ENCODE results near the gene MYORG.

Gene MYORG

GRCh38 chr9:34376596-34377403 lies at the start of gene MYORG:
MYORG (minus strand) TSS chr9:34376898; CDS start chr9:34372943, 3,955 bp downstream.
- DNase-seq (ENCODE audit: low read depth in 3 of 3) = peak; percentile 93 to 96 (median 96)

DNA sequence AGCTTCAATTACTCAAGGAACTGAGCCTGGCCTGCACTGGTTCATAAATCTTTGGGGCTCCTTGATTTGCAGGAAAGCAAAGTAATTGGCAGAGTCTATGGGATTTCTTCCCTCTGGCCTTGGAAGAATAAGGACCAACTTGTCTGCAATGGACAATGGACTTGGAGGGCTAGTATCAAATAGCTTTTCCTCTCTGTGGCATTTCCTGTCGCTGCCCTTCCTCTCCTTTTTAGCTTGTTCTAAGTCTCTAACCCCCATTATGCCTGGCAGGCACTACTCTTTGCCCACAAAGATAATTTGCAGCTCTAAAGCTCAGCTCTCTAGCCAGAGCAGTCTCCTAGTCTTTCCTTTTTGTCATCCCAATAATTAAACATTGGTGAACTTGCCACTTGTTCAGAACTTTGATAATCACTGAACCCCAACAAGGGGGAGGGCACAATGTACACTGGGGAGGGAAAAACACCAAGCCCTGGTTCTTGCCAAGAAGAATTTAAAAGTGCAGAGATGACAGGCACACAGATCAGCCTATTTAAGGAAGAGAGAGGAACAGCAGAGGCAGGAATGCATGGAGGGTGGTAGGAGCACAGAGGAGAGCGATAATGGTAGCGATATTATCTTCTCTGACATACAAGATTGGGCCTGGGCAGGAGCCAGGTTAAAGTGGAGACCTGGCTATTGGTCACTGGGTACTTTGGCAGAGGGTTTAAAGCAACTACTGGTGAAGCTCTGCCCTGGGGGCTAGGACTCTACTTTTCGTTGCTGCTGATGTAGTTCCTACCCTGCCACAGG lies 43.2 kb upstream of the MYORG start:
- DNase-seq (ENCODE audit: low read depth in 3 of 3) = no peak

- no peak for DNase-seq (ENCODE audit: low read depth in 3 of 3)
Observed at GRCh38 chr9:34417734-34418133, 41.0 kb upstream of the MYORG start.

DNA sequence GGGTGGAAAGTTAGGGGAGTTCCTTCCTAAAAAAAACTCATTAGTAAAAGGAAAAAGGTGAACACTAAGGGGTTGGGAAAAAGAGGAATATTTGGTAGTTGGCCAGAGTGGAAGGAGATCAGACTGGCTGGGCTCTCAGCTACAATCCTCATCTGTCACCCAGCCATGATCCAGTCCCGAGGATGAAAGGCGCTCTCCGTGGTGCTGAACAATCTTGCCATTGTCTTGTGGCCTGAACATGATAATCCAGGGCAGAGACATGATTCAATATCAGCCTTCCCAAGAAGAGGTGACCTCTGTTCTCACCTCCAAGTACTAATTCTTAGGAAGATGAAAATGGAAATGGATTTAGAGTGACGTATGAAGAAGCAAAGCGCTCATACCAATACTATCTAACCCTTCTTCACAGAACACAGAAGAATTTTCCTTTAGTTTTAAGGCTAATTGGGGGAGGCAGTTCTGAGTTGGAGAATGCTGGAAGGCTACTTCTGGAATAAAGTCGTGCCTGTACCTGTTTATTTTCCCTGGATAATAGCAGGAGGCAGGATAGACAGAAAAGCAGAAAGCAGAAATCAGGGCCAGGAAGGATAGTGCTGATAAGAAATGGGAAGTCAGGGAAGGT lies 36.6 kb upstream of the MYORG start:
- peak in 1 of 3 donors; percentile 36 for DNase-seq (ENCODE audit: low read depth in 3 of 3)

- DNase-seq (ENCODE audit: low read depth in 3 of 3) = no peak
Observed at GRCh38 chr9:34412336-34412735, 35.6 kb upstream of the MYORG start.

DNA sequence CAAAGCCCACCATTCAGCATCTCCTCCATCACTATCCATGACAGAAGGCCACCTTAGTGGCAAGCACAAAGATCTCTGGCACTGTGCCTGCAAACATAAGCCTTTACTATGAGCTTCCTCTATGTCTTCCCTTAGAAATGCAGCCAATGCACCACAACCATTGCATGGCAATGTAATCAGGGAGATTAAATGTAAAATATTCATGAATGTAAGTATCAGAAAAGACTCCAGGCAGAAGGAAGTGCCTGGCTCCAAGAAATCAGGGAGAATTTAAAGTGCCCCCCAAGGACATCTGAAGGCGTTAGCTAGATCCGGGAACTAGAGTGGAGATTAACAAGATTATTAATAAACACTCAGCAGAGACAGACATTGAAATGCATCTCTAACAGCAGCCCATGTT lies 32.5 kb upstream of the MYORG start:
- no peak for DNase-seq (ENCODE audit: low read depth in 3 of 3)

DNA sequence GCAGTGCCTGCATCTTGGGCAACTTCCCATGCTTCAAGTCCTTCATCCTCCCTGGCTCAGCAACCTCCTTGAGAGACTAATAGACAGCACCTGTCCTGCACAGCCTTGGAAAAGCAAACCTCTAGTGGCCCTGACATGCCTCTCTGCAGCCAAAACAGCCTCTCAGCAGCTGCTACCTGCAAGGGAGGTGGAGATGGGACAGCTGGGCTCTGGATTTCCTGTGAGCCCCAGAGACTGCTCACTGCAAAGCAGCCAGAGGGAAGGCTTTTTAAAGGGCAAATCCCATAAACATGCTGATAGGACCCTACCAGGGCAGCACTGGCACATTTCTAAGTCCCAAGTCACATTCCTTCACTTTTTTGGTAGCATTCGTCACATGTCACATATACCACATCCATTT lies 31.5 kb upstream of the MYORG start:
- no peak for DNase-seq (ENCODE audit: low read depth in 3 of 3)

DNA sequence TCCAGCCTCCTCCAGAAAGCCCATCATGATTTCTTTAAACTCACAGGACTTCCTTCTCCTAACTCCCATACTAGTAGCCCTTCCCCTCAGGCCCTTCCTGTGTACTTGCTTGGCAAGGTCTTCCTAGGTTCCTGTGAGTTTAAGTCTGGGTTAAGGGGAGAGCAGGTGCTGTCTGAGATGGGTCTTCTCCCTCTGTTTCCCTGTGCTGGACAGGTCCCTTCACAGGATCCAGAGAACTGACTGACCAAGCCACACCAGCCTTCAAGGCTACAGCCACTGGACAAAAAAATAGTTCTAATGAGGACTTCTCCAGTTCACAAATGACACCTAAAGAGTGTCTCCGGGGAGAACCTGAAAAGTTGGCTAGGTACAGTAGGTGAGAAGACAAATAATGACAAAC lies 29.5 kb upstream of the MYORG start:
- DNase-seq (ENCODE audit: low read depth in 3 of 3) = no peak

DNA sequence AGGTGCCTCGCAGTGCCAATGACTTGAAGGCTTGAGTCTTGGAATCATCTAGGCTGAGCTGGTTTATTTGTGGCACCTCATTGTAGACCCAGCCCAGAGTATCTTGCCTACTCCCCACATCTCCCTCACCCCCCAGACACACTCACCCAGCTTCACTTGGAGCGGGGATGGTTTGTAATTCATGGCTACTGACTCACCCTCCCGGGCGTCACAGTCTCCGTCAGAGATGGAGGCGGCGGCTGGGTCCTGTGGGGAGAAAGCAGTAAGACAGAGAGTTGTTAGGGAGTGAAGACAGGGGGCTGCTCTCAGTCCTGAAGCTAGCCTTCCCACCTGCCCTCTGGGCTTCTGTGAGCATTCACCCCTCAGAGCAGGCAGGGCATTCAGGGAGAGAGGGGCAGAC lies 29.0 kb upstream of the MYORG start:
- DNase-seq (ENCODE audit: low read depth in 3 of 3) = no peak

GRCh38 chr9:34403554-34404380 lies 27.1 kb upstream of the MYORG start:
- DNase-seq (ENCODE audit: low read depth in 3 of 3) = peak; percentile 24 to 48 (median 33)

DNA sequence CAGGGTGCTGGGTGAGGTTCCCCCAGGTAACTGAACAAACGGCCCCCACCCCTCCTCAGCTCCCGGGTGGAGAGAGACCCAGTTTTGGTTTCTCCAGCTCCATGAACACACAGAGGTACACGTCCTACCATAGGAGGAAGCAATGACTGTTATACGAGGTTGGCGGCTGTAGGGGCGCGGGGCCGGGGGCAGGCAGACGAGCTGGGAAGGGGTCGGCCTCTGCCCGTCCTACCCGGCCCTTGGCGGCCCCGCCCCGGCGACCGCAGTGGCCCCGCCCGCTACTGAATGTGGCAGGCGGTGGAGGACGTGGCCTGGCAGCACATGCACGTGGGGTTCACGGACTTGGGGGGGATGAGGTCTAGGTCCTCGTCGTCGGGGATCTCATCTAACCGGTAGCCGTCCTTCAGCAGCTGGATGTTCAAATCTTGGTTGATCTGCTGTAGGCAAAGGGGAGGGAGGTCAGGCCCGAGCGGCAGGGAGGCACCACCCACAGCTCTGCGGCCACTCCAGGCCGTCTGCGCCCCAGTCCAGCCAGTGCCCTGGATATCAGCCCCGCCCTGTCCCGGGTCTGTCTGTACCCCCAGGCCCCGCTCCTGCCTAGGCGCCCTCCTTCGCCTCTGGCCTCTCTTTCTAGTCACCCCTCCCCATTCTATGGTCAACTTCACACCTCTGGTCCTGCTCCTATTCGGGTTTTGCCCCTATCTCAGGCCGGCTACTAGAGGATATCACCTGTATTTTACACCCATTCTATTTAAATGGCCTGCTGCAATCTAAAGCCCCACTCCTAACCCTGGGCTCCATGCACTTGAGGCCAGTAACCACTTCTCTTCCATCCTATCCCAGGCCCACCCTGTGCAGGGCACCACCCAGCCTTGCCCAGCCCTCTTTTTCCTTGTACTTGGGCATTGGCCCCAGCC lies 24.2 kb upstream of the MYORG start:
- no peak for DNase-seq (ENCODE audit: low read depth in 3 of 3)

DNA sequence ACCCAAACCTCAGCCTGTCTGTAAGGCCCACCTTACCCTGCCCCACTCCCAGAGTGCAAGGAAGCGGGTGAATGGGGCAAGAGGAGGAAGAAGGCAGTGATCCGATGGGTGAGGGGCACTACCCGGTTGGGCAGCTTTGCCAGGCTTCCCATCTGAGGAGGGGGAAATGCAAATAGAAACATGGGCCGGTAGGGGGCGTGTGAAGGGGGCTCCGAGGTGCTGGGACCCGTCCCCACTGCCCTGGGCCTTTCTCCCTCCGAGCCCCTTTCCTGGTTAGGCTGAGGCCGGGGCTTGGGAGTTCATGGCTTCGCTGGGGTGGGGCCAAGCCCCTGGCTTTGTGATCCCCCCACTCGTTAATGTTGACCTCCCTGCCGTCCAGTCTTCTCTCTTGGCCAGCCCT lies 23.6 kb upstream of the MYORG start:
- no peak for DNase-seq (ENCODE audit: low read depth in 3 of 3)

- no peak for DNase-seq (ENCODE audit: low read depth in 3 of 3)
Observed at GRCh38 chr9:34399729-34400128, 23.0 kb upstream of the MYORG start.

- DNase-seq (ENCODE audit: low read depth in 3 of 3) = no peak
Observed at GRCh38 chr9:34398875-34399274, 22.2 kb upstream of the MYORG start.

GRCh38 chr9:34396276-34397214 lies 19.8 kb upstream of the MYORG start:
- no peak for DNase-seq (ENCODE audit: low read depth in 3 of 3)

DNA sequence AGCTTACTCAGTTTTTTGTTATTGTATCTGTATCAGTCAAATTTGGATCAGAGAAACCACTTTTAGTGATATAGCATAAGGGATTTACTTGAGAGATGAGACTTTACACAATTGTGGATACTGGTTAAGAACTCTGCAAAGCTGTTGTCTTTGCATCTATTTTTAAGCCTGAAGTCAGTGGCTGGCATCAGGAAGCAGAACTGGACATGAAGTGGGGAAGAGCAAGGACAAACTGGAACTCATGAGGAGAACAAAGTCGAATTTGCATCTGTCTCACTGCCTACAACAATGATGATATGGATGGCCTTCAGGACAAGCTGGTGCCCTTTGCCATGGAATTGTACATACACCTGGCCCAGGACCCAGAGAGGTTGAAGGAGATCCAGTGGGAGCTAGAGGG lies 15.8 kb upstream of the MYORG start:
- DNase-seq (ENCODE audit: low read depth in 3 of 3) = no peak

GRCh38 chr9:34387239-34387638 lies 10.5 kb upstream of the MYORG start:
- DNase-seq (ENCODE audit: low read depth in 3 of 3) = no peak

DNA sequence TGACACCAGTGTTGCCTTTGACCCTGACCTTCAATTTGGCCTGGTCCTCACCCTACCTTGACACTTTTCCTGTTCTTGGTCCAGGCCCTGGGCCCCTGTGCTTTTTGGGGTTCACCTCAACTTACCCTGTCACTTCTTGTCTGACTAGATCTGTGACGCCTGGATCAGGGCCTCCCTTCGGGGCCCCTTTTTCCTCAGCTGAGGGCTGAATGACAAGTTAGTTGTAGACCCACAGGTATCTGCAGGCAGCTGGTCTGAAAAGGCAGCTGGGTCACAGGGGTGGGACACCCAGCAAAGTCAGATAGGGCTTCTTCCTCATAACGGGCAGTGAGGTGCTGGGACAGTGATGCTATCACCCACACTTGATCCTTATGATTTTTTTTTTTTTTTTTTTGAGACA lies 10.0 kb upstream of the MYORG start:
- DNase-seq (ENCODE audit: low read depth in 3 of 3) = no peak

- no peak for DNase-seq (ENCODE audit: low read depth in 3 of 3)
Observed at GRCh38 chr9:34385561-34386230, 9.0 kb upstream of the MYORG start.
